Smooth muscle cell (in vitro differentiated cells): Measurements from ENCODE around the gene NKX2-1. TPM values are rescaled to one million over a fixed set of nuclear protein-coding genes. Genes with fewer than 3 reads are reported as not detected.

Source experiments
- DNase-seq: peaks from one replicate; lab custom pipeline; 2025; ENCODE audit not compliant: unreplicated experiment; lab: John Stamatoyannopoulos, UW
- H2AFZ ChIP-seq: fragments of 200-600 bp; sonication (generic); 2 replicates; pipeline ENCODE4 v1.6.0; 2016; ENCODE audit warnings: antibody characterized with exemption, low read depth, mild to moderate bottlenecking
- H3F3A ChIP-seq: fragments of 200-600 bp; sonication (generic); 2 replicates; pipeline ENCODE4 v1.6.0; 2017; ENCODE audit warnings: antibody characterized with exemption, low read depth
- H3K27ac ChIP-seq: fragments of 200-600 bp; sonication (generic); 2 replicates; pipeline ENCODE4 v1.5.1; 2016; ENCODE audit warnings: low read depth, mild to moderate bottlenecking
- H3K27me3 ChIP-seq: fragments of 200-600 bp; sonication (generic); 2 replicates; pipeline ENCODE4 v1.6.1; 2016; ENCODE audit warnings: low read depth, mild to moderate bottlenecking
- H3K36me3 ChIP-seq: fragments of 200-600 bp; sonication (generic); 2 replicates; pipeline ENCODE4 v1.5.1; 2016; ENCODE audit warnings: low read depth
- H3K4me1 ChIP-seq: fragments of 200-600 bp; sonication (generic); 2 replicates; pipeline ENCODE4 v1.5.1; 2016; ENCODE audit warnings: low read depth
- H3K4me2 ChIP-seq: fragments of 200-600 bp; sonication (generic); 2 replicates; pipeline ENCODE4 v1.6.0; 2016; ENCODE audit warnings: mild to moderate bottlenecking
- H3K4me3 ChIP-seq: fragments of 200-600 bp; sonication (generic); 2 replicates; pipeline ENCODE4 v1.5.1; 2016; ENCODE audit warnings: mild to moderate bottlenecking
- H3K79me2 ChIP-seq: fragments of 200-600 bp; sonication (generic); 2 replicates; pipeline ENCODE4 v1.6.0; 2016; ENCODE audit warnings: low read depth, mild to moderate bottlenecking
- H3K9ac ChIP-seq: fragments of 200-600 bp; sonication (generic); 2 replicates; pipeline ENCODE4 v1.6.0; 2016; ENCODE audit warnings: low read depth
- H3K9me3 ChIP-seq: fragments of 200-600 bp; sonication (generic); replicated peaks from 2 replicates; pipeline ENCODE4 v1.5.1; 2016; ENCODE audit warnings: low read depth
- H4K20me1 ChIP-seq: fragments of 200-600 bp; sonication (generic); 2 replicates; pipeline ENCODE4 v1.6.0; 2016; ENCODE audit warnings: low read depth
- CTCF ChIP-seq: fragments of 200-600 bp; sonication (generic); IDR thresholded peaks from 2 replicates; pipeline ENCODE4 v1.5.1; 2017; ENCODE audit warnings: borderline replicate concordance, mild to moderate bottlenecking, antibody characterized with exemption; ENCODE audit not compliant: insufficient read depth, poor library complexity, severe bottlenecking
- WGBS: methylation state at CpG from one replicate; pipeline ENCODE4 v1.1.7; 2016; ENCODE audit warnings: low lambda C conversion rate; 5-methylcytosine and 5-hydroxymethylcytosine counted together
- polyA plus RNA-seq: library from polyadenylated mRNA; unstranded; fragments of >200 nt; fragmentation: Nextera tagmentation; extraction: Ambion mirVana; gene quantifications from 2 replicates; pipeline ENCODE4 v1.2.1, GENCODE V29; 2016
- total RNA-seq: library from RNA; depleted of rRNA; stranded (reverse); fragments of >200 nt; gene quantifications from 2 replicates; pipeline ENCODE4 v1.2.3, GENCODE V29; 2014

The NKX2-1 gene
- total and polyA plus RNA-seq, 2 experiments from 2014 or later, result not detected

GRCh38 chr14:36474593-36474992, 45.4 kb downstream of the NKX2-1 start:
- no peak overlapping the region for H3K4me2 ChIP-seq
- H3K9ac ChIP-seq, result no peak overlapping the region
- H4K20me1 ChIP-seq, result no peaks in the 10 kb centered on the region
- no peak overlapping the region for H3K27ac ChIP-seq
- no peaks in the 10 kb centered on the region for H3K9me3 ChIP-seq
- H2AFZ ChIP-seq, result no peak overlapping the region
- WGBS, result 69% methylated on average over 4 of the region's 4 CpGs
- H3K27me3 ChIP-seq, result peaks cover 23% of the 10 kb centered on the region
- no peaks in the 10 kb centered on the region for H3K4me1 ChIP-seq
- no peak for DNase-seq
- no peaks in the 10 kb centered on the region for H3K79me2 ChIP-seq
- no peaks in the 10 kb centered on the region for H3F3A ChIP-seq
- H3K36me3 ChIP-seq, result no peaks in the 10 kb centered on the region
- no peak for TF ChIP-seq CTCF
- no peak overlapping the region for H3K4me3 ChIP-seq

- no peaks in the 10 kb centered on the region for H4K20me1 ChIP-seq
- peaks cover 29% of the 10 kb centered on the region for H3K27me3 ChIP-seq
- no peak overlapping the region for H3K27ac ChIP-seq
- H3K36me3 ChIP-seq, result no peaks in the 10 kb centered on the region
- no peak overlapping the region for H3K4me2 ChIP-seq
- no peak for DNase-seq
- no peak overlapping the region for H3K9ac ChIP-seq
- no peak overlapping the region for H3K4me3 ChIP-seq
- H3K4me1 ChIP-seq, result no peaks in the 10 kb centered on the region
- H3K9me3 ChIP-seq, result no peaks in the 10 kb centered on the region
- no peaks in the 10 kb centered on the region for H3K79me2 ChIP-seq
- no peak for TF ChIP-seq CTCF
- no peak overlapping the region for H2AFZ ChIP-seq
- WGBS, result 92% methylated on average over 3 of the region's 3 CpGs
- no peaks in the 10 kb centered on the region for H3F3A ChIP-seq
Measured at GRCh38 chr14:36471431-36471830, 48.6 kb downstream of the NKX2-1 start.

- Histone ChIP-seq H3K27ac (no peak overlapping the region), H3K9me3 (no peaks in the 10 kb centered on the region), H3K4me2 (no peak overlapping the region), H4K20me1 (no peaks in the 10 kb centered on the region), H3F3A (no peaks in the 10 kb centered on the region), H3K9ac (no peak overlapping the region), H2AFZ (no peak overlapping the region), H3K36me3 (no peaks in the 10 kb centered on the region), H3K4me1 (no peaks in the 10 kb centered on the region), H3K4me3 (no peak overlapping the region), H3K27me3 (peaks cover 27% of the 10 kb centered on the region), H3K79me2 (no peaks in the 10 kb centered on the region)
- TF ChIP-seq CTCF, result no peak
- 68% methylated on average over 1 of the region's 1 CpG for whole genome bisulfite sequencing
- no peak for DNase-seq
Measured at GRCh38 chr14:36467332-36467731, 52.7 kb downstream of the NKX2-1 start.

Other genes with a start within 250 kb of the NKX2-1 start
- 33.9 and 46.0 TPM in 2 replicates for gene MBIP, start 199.6 kb downstream of the NKX2-1 start, total RNA-seq
- 22.1 and 27.2 TPM in 2 replicates for gene MBIP, start 199.6 kb downstream of the NKX2-1 start, polyA plus RNA-seq
- not detected in 2 replicates for gene NKX2-8, start 62.4 kb upstream of the NKX2-1 start, total RNA-seq
- gene NKX2-8, start 62.4 kb upstream of the NKX2-1 start, polyA plus RNA-seq, result not detected in 2 replicates
- 0.04 TPM in 1 of 2 replicates, not detected in the other for gene PAX9, start 141.6 kb upstream of the NKX2-1 start, total RNA-seq
- not detected in 2 replicates for gene PAX9, start 141.6 kb upstream of the NKX2-1 start, polyA plus RNA-seq